ENCODE measurements around the gene KCNK4.

- TF ChIP-seq TCF7L2 (IDR thresholded peaks at IDR 0.05; ENCODE audit: low read depth, low read length) (no peak), CTCF (IDR thresholded peaks at IDR 0.05) (no peak; the same call in 1 of the 2 replicates)
These were observed 27.1 kb downstream of the KCNK4 start, which contains the start of gene PRDX5 for GRCh38 chr11:64317961-64318765.
